GM10266 (cell line): Measurements from ENCODE around the gene CTTNBP2NL.

ENCODE experiments used
- DNase-seq: peaks from one replicate; pipeline ENCODE4 v3.0.0; 2012; ENCODE audit errors: extremely low spot score
- TF ChIP-seq, protein P1 (sequence below): IDR thresholded peaks from 2 replicates; pipeline ENCODE4 v1.5.1; 2012; ENCODE audit warnings: mild to moderate bottlenecking, low read depth; ENCODE audit not compliant: control insufficient read depth, insufficient read depth; ENCODE audit errors: missing control alignments

CTTNBP2NL gene

DNA sequence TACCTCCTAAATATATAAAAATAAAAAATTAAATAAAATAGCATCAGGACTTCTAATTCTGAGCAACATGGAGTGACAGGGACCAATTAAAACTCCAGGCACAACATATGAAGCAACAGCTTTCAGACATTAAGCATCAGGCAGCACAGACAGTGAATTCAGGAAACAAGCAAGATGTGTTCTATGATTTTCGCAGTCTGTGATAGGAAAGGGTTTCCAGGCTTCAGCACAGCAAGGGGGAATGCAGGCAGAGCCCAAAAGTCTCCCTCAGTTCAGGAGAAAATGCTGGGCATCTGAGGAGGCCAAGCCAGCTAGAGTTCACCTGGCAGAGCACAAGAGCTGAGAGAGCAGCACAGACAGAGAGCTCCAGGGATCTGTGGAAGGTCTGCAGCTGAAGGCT, 22.2 kb upstream of the CTTNBP2NL start:
- TF ChIP-seq, protein P1, sequence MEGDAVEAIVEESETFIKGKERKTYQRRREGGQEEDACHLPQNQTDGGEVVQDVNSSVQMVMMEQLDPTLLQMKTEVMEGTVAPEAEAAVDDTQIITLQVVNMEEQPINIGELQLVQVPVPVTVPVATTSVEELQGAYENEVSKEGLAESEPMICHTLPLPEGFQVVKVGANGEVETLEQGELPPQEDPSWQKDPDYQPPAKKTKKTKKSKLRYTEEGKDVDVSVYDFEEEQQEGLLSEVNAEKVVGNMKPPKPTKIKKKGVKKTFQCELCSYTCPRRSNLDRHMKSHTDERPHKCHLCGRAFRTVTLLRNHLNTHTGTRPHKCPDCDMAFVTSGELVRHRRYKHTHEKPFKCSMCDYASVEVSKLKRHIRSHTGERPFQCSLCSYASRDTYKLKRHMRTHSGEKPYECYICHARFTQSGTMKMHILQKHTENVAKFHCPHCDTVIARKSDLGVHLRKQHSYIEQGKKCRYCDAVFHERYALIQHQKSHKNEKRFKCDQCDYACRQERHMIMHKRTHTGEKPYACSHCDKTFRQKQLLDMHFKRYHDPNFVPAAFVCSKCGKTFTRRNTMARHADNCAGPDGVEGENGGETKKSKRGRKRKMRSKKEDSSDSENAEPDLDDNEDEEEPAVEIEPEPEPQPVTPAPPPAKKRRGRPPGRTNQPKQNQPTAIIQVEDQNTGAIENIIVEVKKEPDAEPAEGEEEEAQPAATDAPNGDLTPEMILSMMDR: no peak

DNA sequence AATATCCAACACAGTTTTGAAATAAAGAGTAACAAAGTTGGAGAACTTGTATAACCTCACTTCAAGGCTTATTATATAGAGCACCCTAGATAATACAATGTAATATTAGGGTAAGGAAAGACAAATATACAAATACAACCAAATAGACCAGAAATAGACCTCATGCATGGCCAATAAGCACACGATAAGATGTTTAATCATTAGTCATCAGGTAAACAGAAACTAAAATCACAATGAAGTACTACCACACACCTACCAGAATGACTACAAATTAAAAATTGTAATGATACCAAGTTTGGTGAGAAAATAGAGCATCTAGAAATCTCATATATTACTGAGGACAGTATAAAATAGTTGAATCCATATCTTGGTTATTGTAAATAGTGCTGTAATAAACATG, 20.3 kb upstream of the CTTNBP2NL start:
- TF ChIP-seq, protein P1: no peak
- no peak for DNase-seq

More for the DNA sequence above, 22.2 kb upstream of the CTTNBP2NL start:
- no peak for DNase-seq

DNA sequence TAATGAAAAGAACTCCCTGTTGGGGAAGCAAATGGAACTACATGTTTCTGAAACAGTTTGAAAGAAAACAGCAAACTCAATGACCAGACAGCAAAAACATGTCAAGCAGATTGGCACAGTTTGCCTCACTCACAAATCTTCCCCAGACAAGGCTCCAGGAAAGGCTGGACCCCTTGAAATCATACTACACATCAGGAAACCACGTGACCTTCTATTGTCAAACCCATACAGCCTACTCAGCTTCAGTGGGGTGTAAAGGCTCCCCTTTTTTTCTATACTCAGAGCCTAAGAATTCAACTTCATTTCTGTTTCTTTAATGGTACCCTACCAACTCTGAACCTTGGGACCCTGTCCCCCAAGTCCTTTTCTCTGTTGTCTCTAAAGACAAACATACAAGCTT, 15.7 kb upstream of the CTTNBP2NL start:
- TF ChIP-seq, protein P1: no peak
- DNase-seq: no peak

DNA sequence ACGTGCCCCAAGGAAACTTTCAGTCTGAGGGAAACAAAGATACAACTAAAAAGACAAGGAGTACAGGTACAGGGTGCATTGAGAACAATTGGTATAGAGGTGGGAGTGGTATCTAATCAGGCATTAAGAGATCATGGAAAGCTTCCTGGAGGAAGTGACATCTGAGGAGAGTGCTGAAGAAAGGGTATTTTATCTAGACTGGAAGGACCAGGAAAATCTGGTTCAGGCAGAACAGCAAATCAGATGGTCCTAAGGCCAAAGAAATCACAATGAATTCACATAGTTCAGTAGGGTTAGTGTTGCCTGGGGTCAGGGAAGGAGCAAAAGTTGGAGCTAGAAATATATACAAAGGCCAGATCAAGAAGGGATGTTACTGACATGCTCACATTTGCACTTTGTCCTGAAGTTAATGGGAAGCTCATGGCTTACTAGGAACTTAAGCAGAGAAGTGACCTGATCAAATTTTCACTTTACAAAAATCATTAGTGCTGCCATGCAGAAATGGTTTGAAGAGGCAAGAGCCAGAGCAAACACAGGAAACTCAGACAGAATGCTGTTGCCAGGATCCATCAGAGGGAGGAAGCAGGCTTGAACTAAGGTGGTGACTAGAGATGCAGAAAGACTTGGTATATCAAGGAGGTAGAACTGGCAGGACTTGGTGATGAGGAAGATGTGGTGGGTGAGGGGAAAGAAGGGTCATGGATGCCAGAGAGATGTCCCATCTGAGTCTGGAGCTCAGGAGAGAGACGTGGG, 14.5 kb upstream of the CTTNBP2NL start:
- DNase-seq: no peak
- TF ChIP-seq, protein P1: no peak

DNA sequence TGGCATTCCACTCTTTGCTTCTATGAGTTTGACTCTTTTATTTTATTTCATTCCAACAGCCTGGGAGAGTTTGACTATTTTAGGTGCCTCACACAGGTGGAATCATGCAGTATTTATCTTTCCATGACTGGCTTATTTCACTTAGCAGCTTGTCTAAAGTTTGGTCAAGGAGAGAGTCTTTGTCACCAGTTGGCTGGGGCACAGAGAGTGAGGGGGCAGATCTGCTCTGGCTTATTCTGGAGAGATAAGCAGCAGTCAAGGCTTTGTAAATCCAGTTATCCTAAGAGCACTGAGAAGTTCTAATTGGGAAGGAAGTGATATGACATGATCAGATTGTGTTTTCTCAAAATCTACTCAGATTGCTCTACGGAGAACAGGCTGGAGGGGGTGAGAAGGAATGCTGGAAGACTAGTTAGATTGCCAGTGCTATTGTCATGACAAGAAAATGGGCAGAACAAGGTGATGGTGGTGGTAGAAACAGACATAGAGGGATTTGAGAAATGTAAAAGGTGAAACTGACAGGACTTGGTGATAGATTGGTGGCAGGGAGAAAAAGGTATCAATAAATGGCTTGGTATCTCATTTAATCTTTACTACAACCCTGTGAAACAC, 12.1 kb upstream of the CTTNBP2NL start:
- no peak for DNase-seq
- TF ChIP-seq, protein P1: no peak

DNA sequence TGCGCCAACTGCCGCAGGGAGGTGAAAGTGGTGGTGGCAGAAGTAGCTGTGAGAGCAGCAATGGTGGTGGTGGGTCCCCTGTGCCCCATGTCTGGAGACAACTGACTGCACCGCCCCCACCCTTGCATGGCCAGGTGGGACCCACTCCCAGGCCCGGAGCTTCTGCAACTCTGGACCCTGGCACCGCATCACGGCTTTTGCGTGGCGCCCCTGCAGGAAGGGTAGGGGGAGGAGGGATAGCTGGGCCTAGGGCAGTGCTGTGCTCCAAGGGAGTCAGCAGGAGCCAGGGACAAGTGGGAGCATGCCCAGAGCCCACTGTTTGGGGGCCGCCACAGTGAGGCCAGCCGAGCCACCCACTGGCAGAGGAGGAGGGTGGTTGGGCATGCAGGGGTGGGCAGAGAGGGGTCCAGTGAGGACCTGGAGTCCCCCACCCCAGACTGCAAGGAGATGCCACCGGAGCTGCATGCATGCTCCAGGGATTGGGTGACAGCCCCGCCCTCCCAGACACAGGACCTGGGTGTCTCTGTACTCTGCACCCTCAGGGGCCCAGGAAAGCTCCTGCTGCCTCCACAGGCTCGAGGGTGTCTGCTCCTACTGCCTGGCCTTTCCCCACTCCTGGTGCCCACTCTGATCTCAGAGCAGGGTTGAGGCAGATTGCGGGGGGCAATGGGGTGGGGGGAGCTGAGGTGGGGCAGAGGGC, 9.8 kb upstream of the CTTNBP2NL start:
- DNase-seq: no peak
- TF ChIP-seq, protein P1: no peak
